Measurements from ENCODE around the gene CEP164.
"Not testable (repeated sequence)": the region's sequence is repeated elsewhere in the genome, so short reads cannot be mapped to it uniquely, and the experiment has no call there.

The CEP164 gene

GRCh38 chr11:117395476-117395875 lies 67.8 kb downstream of the CEP164 start:
- Histone ChIP-seq H3K27me3 (ENCODE audit: control insufficient read depth, low read length) (no peaks in the 10 kb centered on the region), H3K4me2 (ENCODE audit: low read length) (no peak overlapping the region), H3F3A (ENCODE audit: control insufficient read depth, insufficient read depth) (no peaks in the 10 kb centered on the region), H3K36me3 (ENCODE audit: control insufficient read depth, low read length) (peaks cover 68% of the 10 kb centered on the region), H3K4me1 (ENCODE audit: control insufficient read depth, low read length) (no peaks in the 10 kb centered on the region), H3K4me3 (ENCODE audit: low read length) (no peak overlapping the region), H3K27ac (ENCODE audit: low read depth, low read length) (no peak overlapping the region), H4K20me1 (ENCODE audit: control insufficient read depth, insufficient read depth, low read depth, low read length) (no peaks in the 10 kb centered on the region), H3K9me3 (ENCODE audit: control insufficient read depth, insufficient read depth, low read length) (peaks cover 7% of the 10 kb centered on the region; the same call in 1 of the 2 replicates), H3K9me2 (replicated peaks; ENCODE audit: control insufficient read depth, low read length) (no peaks in the 10 kb centered on the region), H3K79me2 (ENCODE audit: control insufficient read depth, low read length) (no peaks in the 10 kb centered on the region)
- TF ChIP-seq, protein P1, sequence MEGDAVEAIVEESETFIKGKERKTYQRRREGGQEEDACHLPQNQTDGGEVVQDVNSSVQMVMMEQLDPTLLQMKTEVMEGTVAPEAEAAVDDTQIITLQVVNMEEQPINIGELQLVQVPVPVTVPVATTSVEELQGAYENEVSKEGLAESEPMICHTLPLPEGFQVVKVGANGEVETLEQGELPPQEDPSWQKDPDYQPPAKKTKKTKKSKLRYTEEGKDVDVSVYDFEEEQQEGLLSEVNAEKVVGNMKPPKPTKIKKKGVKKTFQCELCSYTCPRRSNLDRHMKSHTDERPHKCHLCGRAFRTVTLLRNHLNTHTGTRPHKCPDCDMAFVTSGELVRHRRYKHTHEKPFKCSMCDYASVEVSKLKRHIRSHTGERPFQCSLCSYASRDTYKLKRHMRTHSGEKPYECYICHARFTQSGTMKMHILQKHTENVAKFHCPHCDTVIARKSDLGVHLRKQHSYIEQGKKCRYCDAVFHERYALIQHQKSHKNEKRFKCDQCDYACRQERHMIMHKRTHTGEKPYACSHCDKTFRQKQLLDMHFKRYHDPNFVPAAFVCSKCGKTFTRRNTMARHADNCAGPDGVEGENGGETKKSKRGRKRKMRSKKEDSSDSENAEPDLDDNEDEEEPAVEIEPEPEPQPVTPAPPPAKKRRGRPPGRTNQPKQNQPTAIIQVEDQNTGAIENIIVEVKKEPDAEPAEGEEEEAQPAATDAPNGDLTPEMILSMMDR (IDR thresholded peaks at IDR 0.05; ENCODE audit: low read depth, low read length, poor library complexity, severe bottlenecking) = no peak
- no peak for TF ChIP-seq EZH2phosphoT487 (IDR thresholded peaks at IDR 0.05; ENCODE audit: borderline replicate concordance, low read length)

DNA sequence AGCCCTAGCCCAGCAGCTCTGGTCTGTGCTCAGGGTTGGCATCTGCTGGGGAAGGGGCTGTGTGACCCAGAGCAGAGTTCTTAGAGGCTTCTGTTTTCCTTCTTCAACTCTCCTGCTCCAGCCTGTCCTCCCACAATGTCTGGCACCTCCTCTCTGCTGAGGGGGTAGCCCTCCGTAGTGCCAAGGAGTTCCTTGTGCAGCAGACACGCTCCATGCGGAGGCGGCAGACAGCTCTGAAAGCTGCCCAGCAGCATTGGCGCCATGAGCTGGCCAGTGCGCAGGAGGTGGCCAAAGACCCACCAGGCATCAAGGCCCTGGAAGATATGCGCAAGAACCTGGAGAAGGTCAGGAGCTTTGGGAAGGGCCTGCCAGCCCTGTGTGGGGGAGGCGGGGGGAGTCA lies 69.3 kb downstream of the CEP164 start:
- no peaks in the 10 kb centered on the region for H4K20me1 ChIP-seq (ENCODE audit: control insufficient read depth, insufficient read depth, low read depth, low read length)
- H3K27ac ChIP-seq (ENCODE audit: low read depth, low read length) = no peak overlapping the region
- H3K36me3 ChIP-seq (ENCODE audit: control insufficient read depth, low read length) = peaks cover 59% of the 10 kb centered on the region
- no peaks in the 10 kb centered on the region for H3K9me2 ChIP-seq (replicated peaks; ENCODE audit: control insufficient read depth, low read length)
- H3K4me2 ChIP-seq (ENCODE audit: low read length) = no peak overlapping the region
- no peaks in the 10 kb centered on the region for H3F3A ChIP-seq (ENCODE audit: control insufficient read depth, insufficient read depth)
- no peak for TF ChIP-seq EZH2phosphoT487 (IDR thresholded peaks at IDR 0.05; ENCODE audit: borderline replicate concordance, low read length)
- TF ChIP-seq, protein P1 (IDR thresholded peaks at IDR 0.05; ENCODE audit: low read depth, low read length, poor library complexity, severe bottlenecking) = no peak
- H3K27me3 ChIP-seq (ENCODE audit: control insufficient read depth, low read length) = no peaks in the 10 kb centered on the region
- H3K79me2 ChIP-seq (ENCODE audit: control insufficient read depth, low read length) = no peaks in the 10 kb centered on the region
- no peak overlapping the region for H3K4me3 ChIP-seq (ENCODE audit: low read length)
- H3K9me3 ChIP-seq (ENCODE audit: control insufficient read depth, insufficient read depth, low read length) = peaks cover 7% of the 10 kb centered on the region; the same call in 1 of the 2 replicates
- no peaks in the 10 kb centered on the region for H3K4me1 ChIP-seq (ENCODE audit: control insufficient read depth, low read length)

- not testable (repeated sequence) for H4K20me1 ChIP-seq (ENCODE audit: control insufficient read depth, insufficient read depth, low read depth, low read length); H3F3A ChIP-seq (ENCODE audit: control insufficient read depth, insufficient read depth); H3K4me3 ChIP-seq (ENCODE audit: low read length); H3K9me3 ChIP-seq (ENCODE audit: control insufficient read depth, insufficient read depth, low read length); H3K27ac ChIP-seq (ENCODE audit: low read depth, low read length); H3K4me1 ChIP-seq (ENCODE audit: control insufficient read depth, low read length); H3K79me2 ChIP-seq (ENCODE audit: control insufficient read depth, low read length); H3K27me3 ChIP-seq (ENCODE audit: control insufficient read depth, low read length); H3K9me2 ChIP-seq (replicated peaks; ENCODE audit: control insufficient read depth, low read length); H3K4me2 ChIP-seq (ENCODE audit: low read length)
- peaks cover 45% of the 10 kb centered on the region for H3K36me3 ChIP-seq (ENCODE audit: control insufficient read depth, low read length)
Observed at GRCh38 chr11:117398618-117399017, 71.0 kb downstream of the CEP164 start.

GRCh38 chr11:117399100-117399840 lies 71.6 kb downstream of the CEP164 start:
- not testable (repeated sequence) for H4K20me1 ChIP-seq (ENCODE audit: control insufficient read depth, insufficient read depth, low read depth, low read length); H3K9me3 ChIP-seq (ENCODE audit: control insufficient read depth, insufficient read depth, low read length); H3K4me2 ChIP-seq (ENCODE audit: low read length); H3K9me2 ChIP-seq (replicated peaks; ENCODE audit: control insufficient read depth, low read length); H3F3A ChIP-seq (ENCODE audit: control insufficient read depth, insufficient read depth); H3K4me3 ChIP-seq (ENCODE audit: low read length); H3K27ac ChIP-seq (ENCODE audit: low read depth, low read length); H3K4me1 ChIP-seq (ENCODE audit: control insufficient read depth, low read length); H3K79me2 ChIP-seq (ENCODE audit: control insufficient read depth, low read length); H3K27me3 ChIP-seq (ENCODE audit: control insufficient read depth, low read length)
- peaks cover 43% of the 10 kb centered on the region for H3K36me3 ChIP-seq (ENCODE audit: control insufficient read depth, low read length)

DNA sequence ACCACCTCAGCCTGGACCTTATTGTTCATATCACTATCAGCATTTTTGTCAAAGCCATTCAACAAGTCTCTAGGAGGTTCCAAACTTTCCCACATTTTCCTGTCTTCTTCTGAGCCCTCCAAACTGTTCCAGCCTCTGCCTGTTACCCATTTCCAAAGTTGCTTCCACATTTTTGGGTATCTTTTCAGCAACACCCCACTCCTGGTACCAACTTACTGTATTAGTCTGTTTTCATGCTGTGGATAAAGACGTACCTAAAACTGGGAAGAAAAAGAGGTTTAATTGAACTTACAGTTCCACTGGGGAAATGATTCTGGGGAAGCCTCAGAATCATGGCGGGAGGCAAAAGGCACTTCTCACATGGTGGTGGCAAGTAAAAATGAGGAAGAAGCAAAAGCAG lies 78.2 kb downstream of the CEP164 start:
- H3K27me3 ChIP-seq (ENCODE audit: control insufficient read depth, low read length); H3K9me2 ChIP-seq (replicated peaks; ENCODE audit: control insufficient read depth, low read length); H3K4me2 ChIP-seq (ENCODE audit: low read length); H3K4me1 ChIP-seq (ENCODE audit: control insufficient read depth, low read length); H3K27ac ChIP-seq (ENCODE audit: low read depth, low read length); H3K9me3 ChIP-seq (ENCODE audit: control insufficient read depth, insufficient read depth, low read length); H3F3A ChIP-seq (ENCODE audit: control insufficient read depth, insufficient read depth); H3K79me2 ChIP-seq (ENCODE audit: control insufficient read depth, low read length); H3K4me3 ChIP-seq (ENCODE audit: low read length); H4K20me1 ChIP-seq (ENCODE audit: control insufficient read depth, insufficient read depth, low read depth, low read length): not testable (repeated sequence)
- peaks cover 37% of the 10 kb centered on the region for H3K36me3 ChIP-seq (ENCODE audit: control insufficient read depth, low read length)
